ENCODE data around the gene SEMA6A. TPM values are rescaled to one million over a fixed set of nuclear protein-coding genes. Genes with fewer than 3 reads are reported as not detected.

SEMA6A gene
- polyA plus RNA-seq, 1 of the 3 experiments (the other 2 are of a cell fraction) = 0.18 TPM

- Histone ChIP-seq H3K9me2 (no peaks in the 10 kb centered on the region), H3K27ac (ENCODE audit: low read depth in 2 of 2, low read length in 1 of 2) (peak overlapping the region in 1 of 2 experiments; percentile 73; a peak in 2 of 4 replicates), H3K4me1 (ENCODE audit: control insufficient read depth in 1 of 2, insufficient read depth in 2 of 2, low read depth in 1 of 2, low read length in 1 of 2) (peaks cover 0 to 32% of the 10 kb centered on the region in 2 experiments; a peak in 2 of 4 replicates), H2AFZ (ENCODE audit: low read depth) (no peak overlapping the region), H3K79me2 (ENCODE audit: insufficient read depth) (no peaks in the 10 kb centered on the region), H3K4me3 (ENCODE audit: low read depth in 2 of 2, low read length in 1 of 2) (no peak overlapping the region), H3K36me3 (replicated peaks in 1 of 2; ENCODE audit: control insufficient read depth in 1 of 2, insufficient read depth in 2 of 2, low read length in 1 of 2) (no peaks in the 10 kb centered on the region), H3F3A (replicated peaks; ENCODE audit: insufficient read depth) (no peaks in the 10 kb centered on the region), H3K9ac (no peak overlapping the region), H3K4me2 (no peak overlapping the region), H4K20me1 (ENCODE audit: insufficient read depth) (no peaks in the 10 kb centered on the region), H3K9me3 (no peaks in the 10 kb centered on the region), H3K27me3 (ENCODE audit: insufficient read depth) (no peaks in the 10 kb centered on the region)
- DNase-seq = peak; percentile 75
- ChIA-PET CTCF (no interaction called here), POLR2A (no interaction called here)
- WGBS (ENCODE audit: low lambda C conversion rate) = 65% methylated on average over 4 of the region's 5 CpGs
- TF ChIP-seq YY1 (IDR thresholded peaks at IDR 0.05; ENCODE audit: low read depth) (no peak), CTCF (IDR thresholded peaks at IDR 0.05) (no peak), NRF1 (IDR thresholded peaks at IDR 0.05; ENCODE audit: low read depth, low read length) (no peak), FOSL2 (IDR thresholded peaks at IDR 0.05; ENCODE audit: borderline replicate concordance, low read depth) (no peak), REST (IDR thresholded peaks at IDR 0.05; ENCODE audit: low read depth, low read length) (no peak), IRF3 (IDR thresholded peaks at IDR 0.05; ENCODE audit: low read depth, low read length) (no peak), MAX (IDR thresholded peaks at IDR 0.05; ENCODE audit: low read depth) (no peak), RAD21 (IDR thresholded peaks at IDR 0.05; ENCODE audit: low read length) (peak; percentile 17), SMC3 (IDR thresholded peaks at IDR 0.05; ENCODE audit: low read depth, low read length) (no peak), EZH2phosphoT487 (IDR thresholded peaks at IDR 0.05; ENCODE audit: borderline replicate concordance, low read depth) (no peak), MEF2A (IDR thresholded peaks at IDR 0.05; ENCODE audit: borderline replicate concordance, low read depth) (no peak), GABPA (IDR thresholded peaks at IDR 0.05; ENCODE audit: low read depth) (no peak), SIN3A (IDR thresholded peaks at IDR 0.05; ENCODE audit: borderline replicate concordance, low read depth, low read length) (no peak), TEAD4 (IDR thresholded peaks at IDR 0.05; ENCODE audit: borderline replicate concordance, insufficient read depth) (no peak), POLR2AphosphoS5 (IDR thresholded peaks at IDR 0.05; ENCODE audit: low read depth, low read length) (no peak), FOXM1 (IDR thresholded peaks at IDR 0.05; ENCODE audit: low read depth) (no peak), RXRA (IDR thresholded peaks at IDR 0.05; ENCODE audit: borderline replicate concordance, low read depth) (no peak), ZBTB33 (IDR thresholded peaks at IDR 0.05; ENCODE audit: borderline replicate concordance, low read depth) (no peak), MXI1 (IDR thresholded peaks at IDR 0.05; ENCODE audit: low read depth, low read length) (peak; percentile 30; the same call in 1 of the 2 replicates), JUND (IDR thresholded peaks at IDR 0.05) (no peak), EP300 (IDR thresholded peaks at IDR 0.05; ENCODE audit: borderline replicate concordance in 1 of 2, low read depth in 1 of 2, low read length in 1 of 2) (peak; percentile 10 to 84; a peak in 2 of 4 replicates), TAF1 (IDR thresholded peaks at IDR 0.05; ENCODE audit: borderline replicate concordance, low read depth, low read length) (no peak), RCOR1 (IDR thresholded peaks at IDR 0.05; ENCODE audit: low read length) (peak; percentile 43), RFX5 (IDR thresholded peaks at IDR 0.05; ENCODE audit: low read length) (no peak), ELF1 (IDR thresholded peaks at IDR 0.05) (no peak)
These were observed 137.8 kb downstream of the SEMA6A start for GRCh38 chr5:116436674-116437350.
